ENCODE results near the gene OSBPL8. TPM values are rescaled to one million over a fixed set of nuclear protein-coding genes. Genes with fewer than 3 reads are reported as not detected.
"Not testable (repeated sequence)": the region's sequence is repeated elsewhere in the genome, so short reads cannot be mapped to it uniquely, and the experiment has no call there.

The OSBPL8 gene
- total RNA-seq, 1 donor: 21.5 TPM

- no peak for DNase-seq (ENCODE audit: low read depth in 2 of 3, low spot score in 2 of 3)
These were observed 134.6 kb downstream of the OSBPL8 start for GRCh38 chr12:76424941-76425340.

GRCh38 chr12:76422543-76423438, 136.8 kb downstream of the OSBPL8 start:
- no peak for DNase-seq (ENCODE audit: low read depth in 2 of 3, low spot score in 2 of 3)

- no peak for DNase-seq (ENCODE audit: low read depth in 2 of 3, low spot score in 2 of 3)
These were observed 137.4 kb downstream of the OSBPL8 start for GRCh38 chr12:76422154-76422542.

GRCh38 chr12:76421046-76421445, 138.5 kb downstream of the OSBPL8 start:
- no peak for DNase-seq (ENCODE audit: low read depth in 2 of 3, low spot score in 2 of 3)

GRCh38 chr12:76420222-76420621, 139.3 kb downstream of the OSBPL8 start:
- no peak for DNase-seq (ENCODE audit: low read depth in 2 of 3, low spot score in 2 of 3)

GRCh38 chr12:76417116-76417515, 142.5 kb downstream of the OSBPL8 start:
- DNase-seq (ENCODE audit: low read depth in 2 of 3, low spot score in 2 of 3): no peak

GRCh38 chr12:76413121-76413520, 146.4 kb downstream of the OSBPL8 start:
- no peak for DNase-seq (ENCODE audit: low read depth in 2 of 3, low spot score in 2 of 3)

- DNase-seq (ENCODE audit: low read depth in 2 of 3, low spot score in 2 of 3): no peak
These were observed 148.8 kb downstream of the OSBPL8 start for GRCh38 chr12:76410781-76411180.

- DNase-seq (ENCODE audit: low read depth in 2 of 3, low spot score in 2 of 3): no peak
These were observed 149.2 kb downstream of the OSBPL8 start for GRCh38 chr12:76410371-76410770.

GRCh38 chr12:76409074-76409473, 150.5 kb downstream of the OSBPL8 start:
- no peak for DNase-seq (ENCODE audit: low read depth in 2 of 3, low spot score in 2 of 3)

- no peak for DNase-seq (ENCODE audit: low read depth in 2 of 3, low spot score in 2 of 3)
These were observed 151.9 kb downstream of the OSBPL8 start for GRCh38 chr12:76407710-76408109.

GRCh38 chr12:76402259-76402658, 157.3 kb downstream of the OSBPL8 start:
- DNase-seq (ENCODE audit: low read depth in 2 of 3, low spot score in 2 of 3): no peak

GRCh38 chr12:76400136-76400535, 159.4 kb downstream of the OSBPL8 start:
- no peak for DNase-seq (ENCODE audit: low read depth in 2 of 3, low spot score in 2 of 3)

GRCh38 chr12:76399040-76399439, 160.5 kb downstream of the OSBPL8 start:
- no peak for DNase-seq (ENCODE audit: low read depth in 2 of 3, low spot score in 2 of 3)

- no peak for DNase-seq (ENCODE audit: low read depth in 2 of 3, low spot score in 2 of 3)
These were observed 161.5 kb downstream of the OSBPL8 start for GRCh38 chr12:76398106-76398505.

- DNase-seq (ENCODE audit: low read depth in 2 of 3, low spot score in 2 of 3): no peak
These were observed 168.1 kb downstream of the OSBPL8 start for GRCh38 chr12:76391461-76391860.

- DNase-seq (ENCODE audit: low read depth in 2 of 3, low spot score in 2 of 3): no peak
These were observed 172.0 kb downstream of the OSBPL8 start for GRCh38 chr12:76387614-76388013.

- DNase-seq (ENCODE audit: low read depth in 2 of 3, low spot score in 2 of 3): no peak
These were observed 175.0 kb downstream of the OSBPL8 start for GRCh38 chr12:76384560-76384959.

- DNase-seq (ENCODE audit: low read depth in 2 of 3, low spot score in 2 of 3): no peak
These were observed 175.6 kb downstream of the OSBPL8 start for GRCh38 chr12:76383988-76384387.

- no peak for DNase-seq (ENCODE audit: low read depth in 2 of 3, low spot score in 2 of 3)
These were observed 180.3 kb downstream of the OSBPL8 start for GRCh38 chr12:76379261-76379660.

GRCh38 chr12:76376876-76377275, 182.7 kb downstream of the OSBPL8 start:
- not testable (repeated sequence) for DNase-seq (ENCODE audit: low read depth in 2 of 3, low spot score in 2 of 3)

- DNase-seq (ENCODE audit: low read depth in 2 of 3, low spot score in 2 of 3): no peak
These were observed 183.6 kb downstream of the OSBPL8 start for GRCh38 chr12:76375939-76376338.

GRCh38 chr12:76375470-76375869, 184.1 kb downstream of the OSBPL8 start:
- no peak for DNase-seq (ENCODE audit: low read depth in 2 of 3, low spot score in 2 of 3)

All from hematopoietic multipotent progenitor cell (in vitro differentiated cells).